Stimulated activated CD4-positive, alpha-beta T cell treated with anti-CD3 and anti-CD28 coated beads, TNF-alpha, amount 100 ng/mL, for 24 hours (primary cell): ENCODE results near the gene GDF15.

Experiments used
- DNase-seq, 3 experiments: peaks; one replicate each; pipeline ENCODE4 v3.0.0-alpha.2; 2020; ENCODE audit warnings: low read depth in 3 of 3

GDF15 gene

GRCh38 chr19:18418483-18419194 is 32.7 kb downstream of the GDF15 start:
- DNase-seq: no peak

GRCh38 chr19:18419195-18419698 is 33.3 kb downstream of the GDF15 start, which contains the start of gene SSBP4:
SSBP4 (plus strand) TSS chr19:18419398; CDS start chr19:18419649, 251 bp downstream.
- DNase-seq: peak in 2 of 3 experiments; percentile 53 to 67

- peak in 1 of 3 experiments; percentile 57 for DNase-seq
Observed at GRCh38 chr19:18419699-18420460, 33.9 kb downstream of the GDF15 start.

GRCh38 chr19:18420930-18421329 is 35.0 kb downstream of the GDF15 start:
- no peak for DNase-seq

- DNase-seq: no peak
Observed at GRCh38 chr19:18421371-18421959, 35.5 kb downstream of the GDF15 start.

- DNase-seq: no peak
Observed at GRCh38 chr19:18422530-18423191, 36.7 kb downstream of the GDF15 start.

GRCh38 chr19:18423258-18424020 is 37.5 kb downstream of the GDF15 start:
- DNase-seq: no peak

- no peak for DNase-seq
Observed at GRCh38 chr19:18424122-18424889, 38.3 kb downstream of the GDF15 start.

- no peak for DNase-seq
Observed at GRCh38 chr19:18424890-18425514, 39.0 kb downstream of the GDF15 start.

GRCh38 chr19:18425515-18426415 is 39.8 kb downstream of the GDF15 start:
- DNase-seq: no peak

GRCh38 chr19:18426416-18426767 is 40.4 kb downstream of the GDF15 start:
- no peak for DNase-seq

- DNase-seq: no peak
Observed at GRCh38 chr19:18427080-18427742, 41.3 kb downstream of the GDF15 start.

GRCh38 chr19:18427743-18428113 is 41.8 kb downstream of the GDF15 start:
- DNase-seq: no peak

GRCh38 chr19:18428173-18428786 is 42.3 kb downstream of the GDF15 start:
- DNase-seq: no peak

GRCh38 chr19:18428787-18429674 is 43.1 kb downstream of the GDF15 start:
- peak; percentile 42 to 75 (median 44) for DNase-seq

- DNase-seq: no peak
Observed at GRCh38 chr19:18429717-18430416, 43.9 kb downstream of the GDF15 start.
